Endometrium (tissue), 2 donors: ENCODE measurements around the gene FA2H.

Source experiments
- FAIRE-seq: peaks from 2 replicates; lab custom pipeline; 2012; peaks lifted over from hg19 to GRCh38; lab: Jason Lieb, UNC
- donor health status: control.
- donor health status: control.

Gene FA2H

DNA sequence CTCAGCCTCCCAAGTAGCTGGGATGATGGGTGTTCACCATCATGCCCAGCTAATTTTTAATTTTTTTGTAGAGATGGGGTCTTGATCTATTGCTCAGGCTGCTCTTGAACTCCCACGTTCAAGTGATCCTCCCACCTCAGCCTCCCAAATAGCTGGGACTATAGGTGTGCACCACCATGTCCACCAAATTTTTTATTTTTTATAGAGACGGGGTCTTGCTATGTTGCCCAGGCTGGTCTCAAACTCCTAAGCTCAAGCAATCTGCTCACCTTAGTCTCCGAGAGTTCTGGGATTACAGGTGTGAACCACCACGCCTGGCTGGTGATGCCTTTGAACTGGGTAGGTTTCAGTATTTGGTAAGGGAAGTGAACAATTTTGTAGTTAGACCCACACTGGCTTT lies 30.1 kb downstream of the FA2H start:
- no peak for FAIRE-seq

DNA sequence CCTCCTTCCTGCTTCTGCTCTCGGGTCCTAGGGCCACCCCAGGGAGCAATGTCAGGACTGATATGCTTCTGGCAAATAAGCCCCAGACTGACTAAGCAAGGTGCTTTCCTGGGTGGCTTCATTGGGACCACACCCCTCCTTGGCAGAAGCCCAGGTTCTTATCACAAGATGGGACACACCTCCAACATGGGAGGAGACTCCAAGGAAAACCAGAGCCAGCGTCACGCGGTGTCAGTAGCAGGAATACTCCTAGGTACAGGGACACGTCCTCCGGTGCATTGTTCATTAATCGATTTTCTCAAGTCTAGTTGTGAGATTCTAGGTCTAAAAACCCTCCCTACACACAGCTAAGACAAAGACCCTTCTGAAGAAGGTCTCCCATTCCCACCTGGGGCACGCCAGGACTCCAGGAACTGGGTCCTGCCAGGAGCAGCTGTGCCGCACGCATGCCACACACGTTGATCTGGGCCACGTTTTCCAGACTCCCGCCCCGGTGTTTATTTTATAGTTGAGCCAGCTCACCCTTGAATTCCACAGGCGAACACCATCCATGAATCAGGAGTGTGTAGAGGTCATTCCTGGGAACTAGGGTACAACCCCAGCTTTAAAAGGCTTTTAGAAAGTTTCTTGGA lies 30.8 kb downstream of the FA2H start:
- FAIRE-seq: no peak

DNA sequence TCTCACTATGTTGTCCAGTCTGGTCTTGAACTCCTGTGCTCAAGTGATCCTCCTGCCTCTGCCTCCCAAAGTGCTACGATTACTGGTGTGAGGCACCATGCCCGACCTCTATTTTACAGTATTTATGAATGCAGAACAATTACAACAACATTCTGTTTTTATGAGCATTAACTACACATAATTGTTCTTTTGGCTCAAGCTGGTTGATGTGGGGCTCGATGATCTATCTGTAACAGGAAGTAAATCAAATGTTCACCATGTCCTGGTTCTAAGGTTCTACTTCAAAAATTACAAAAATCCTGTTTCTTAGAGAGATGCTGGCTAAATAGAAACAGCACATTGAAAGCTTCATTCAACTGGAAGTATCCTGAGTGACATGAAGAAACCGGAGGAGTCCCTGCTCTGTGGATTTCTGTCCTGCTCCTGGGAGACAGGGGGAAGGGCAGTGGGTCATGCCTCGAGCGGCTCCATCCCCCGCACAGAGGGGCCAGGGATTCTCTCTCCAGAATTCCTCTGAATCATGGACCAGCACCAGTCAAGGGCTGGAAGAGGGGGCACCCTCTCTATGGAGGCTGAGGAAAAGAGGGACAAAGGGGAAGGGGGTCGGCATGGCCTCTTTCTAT lies 31.5 kb downstream of the FA2H start:
- FAIRE-seq: no peak

DNA sequence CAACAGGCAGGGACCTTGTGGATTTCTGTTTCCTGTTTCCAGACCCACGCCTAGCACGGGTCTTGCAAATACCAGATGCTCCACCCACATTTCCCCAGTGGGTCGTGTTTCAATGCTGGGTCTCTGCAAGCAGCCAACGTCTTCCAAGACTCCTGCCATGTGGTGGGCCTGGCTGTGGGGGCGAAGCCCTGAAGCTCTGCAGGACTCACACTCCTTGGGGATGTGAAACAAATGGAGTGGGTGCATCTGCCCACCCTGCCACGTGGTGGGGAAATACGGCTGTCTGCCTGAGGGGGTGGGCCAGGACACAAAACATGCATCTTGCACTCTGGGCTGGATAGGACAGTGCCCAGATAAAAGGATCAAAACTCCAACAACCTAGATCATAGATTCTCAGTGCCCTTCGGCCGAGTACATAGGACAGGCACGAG lies 32.6 kb downstream of the FA2H start:
- no peak for FAIRE-seq

DNA sequence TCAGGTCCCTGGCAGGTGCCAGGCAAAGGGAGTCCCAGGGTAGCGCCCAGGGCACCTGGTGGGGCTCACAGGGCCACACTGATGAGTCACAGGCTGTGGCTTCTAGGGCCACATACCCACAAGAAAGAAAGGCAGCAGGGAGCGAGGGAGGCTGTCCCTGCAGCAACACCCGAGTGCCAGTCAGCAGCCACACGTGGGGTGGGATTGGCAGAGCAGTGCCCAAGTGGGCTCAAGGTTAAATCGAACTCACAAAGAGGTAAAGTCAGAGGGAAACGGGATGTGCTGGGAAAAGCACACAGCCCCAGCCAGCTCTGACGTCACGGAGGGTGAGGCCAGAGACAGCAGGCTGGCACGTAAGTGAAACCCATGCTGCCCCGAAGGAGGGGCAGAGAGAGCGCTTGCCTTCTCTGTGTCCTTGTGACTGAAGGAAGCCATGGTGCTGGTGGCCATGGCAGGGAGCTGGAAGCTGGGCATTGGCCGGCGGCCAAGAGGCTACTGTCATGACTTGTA lies 33.8 kb downstream of the FA2H start:
- FAIRE-seq: no peak

DNA sequence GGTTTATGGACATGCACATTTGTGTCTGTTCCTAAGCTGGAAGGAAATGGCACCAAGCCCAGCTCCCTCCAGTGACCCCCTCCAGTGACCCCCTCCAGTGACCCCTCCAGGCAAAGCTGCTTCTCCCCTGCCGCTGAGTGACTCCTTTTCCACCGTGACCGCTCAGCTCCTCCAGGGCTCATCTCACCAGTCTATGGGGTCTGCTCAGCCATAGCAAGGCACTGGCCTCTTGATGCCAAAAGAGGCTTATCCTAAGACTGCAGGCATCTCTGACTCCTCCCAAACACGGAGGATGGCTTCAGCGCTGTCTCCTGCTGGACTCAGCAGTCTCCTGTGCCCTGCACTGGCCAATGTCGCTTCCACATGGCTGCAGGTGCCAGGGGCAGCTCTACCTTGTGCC lies 35.3 kb downstream of the FA2H start:
- FAIRE-seq: no peak

DNA sequence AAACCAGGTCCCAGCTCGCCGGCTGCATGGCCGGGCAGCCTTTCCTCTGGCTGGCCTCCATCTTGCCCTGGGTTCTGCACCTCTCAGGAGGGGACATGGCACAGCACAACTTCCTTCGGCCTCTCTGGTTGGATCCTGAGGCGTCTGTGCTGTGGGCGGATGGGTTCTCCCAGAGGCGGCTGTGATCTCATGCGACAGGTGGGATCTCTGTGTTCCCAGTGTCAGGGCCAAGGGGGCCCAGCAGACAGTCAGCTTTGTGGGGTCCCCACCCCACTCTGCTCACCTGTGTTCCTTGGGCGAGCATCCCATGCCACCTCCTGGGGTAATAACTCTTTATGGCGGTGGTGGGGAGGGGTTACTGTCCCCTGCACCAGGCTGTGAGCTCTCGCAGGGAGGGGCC lies 35.8 kb downstream of the FA2H start:
- FAIRE-seq: no peak

DNA sequence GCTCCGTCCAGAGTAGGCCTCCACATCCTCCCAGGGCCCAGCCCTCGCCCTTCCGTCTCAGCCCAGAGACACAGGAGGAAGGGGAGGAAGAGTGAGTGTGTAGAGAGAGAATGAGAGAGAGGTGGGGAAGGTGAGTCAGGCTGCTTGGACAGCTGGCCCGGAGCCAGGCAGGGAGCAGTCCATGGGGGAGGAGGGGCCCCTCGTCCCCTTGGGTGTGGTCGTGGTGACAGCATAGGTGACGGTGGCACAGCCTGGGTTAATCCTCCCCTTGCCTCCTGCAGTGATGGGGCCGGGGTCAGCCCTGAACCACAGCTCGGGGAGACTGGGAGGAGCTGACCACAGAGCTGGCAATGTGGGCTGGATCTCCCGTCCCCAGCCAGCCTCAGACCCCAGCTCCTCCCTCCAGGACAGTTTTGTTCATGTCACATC lies 36.5 kb downstream of the FA2H start:
- FAIRE-seq: no peak

DNA sequence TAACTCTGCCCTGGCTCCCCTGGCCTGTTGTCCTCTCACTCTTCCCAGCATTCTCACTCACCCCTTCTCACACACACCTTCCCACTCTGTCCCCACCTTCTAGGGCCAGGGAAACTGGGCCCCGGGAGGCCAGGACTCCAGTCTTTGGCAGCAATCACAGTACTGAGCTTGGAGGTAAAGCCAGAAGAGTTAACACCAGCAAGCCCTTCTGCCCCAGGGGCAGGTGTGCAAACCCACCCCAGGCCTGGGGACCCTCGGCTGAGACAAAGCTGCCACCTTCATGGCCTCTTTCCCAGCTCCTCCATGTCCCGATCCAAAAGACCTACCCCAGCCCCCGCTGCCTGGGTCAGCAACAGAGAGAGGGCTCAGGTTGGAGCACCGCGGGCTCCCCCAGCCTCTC lies 37.1 kb downstream of the FA2H start:
- no peak for FAIRE-seq

DNA sequence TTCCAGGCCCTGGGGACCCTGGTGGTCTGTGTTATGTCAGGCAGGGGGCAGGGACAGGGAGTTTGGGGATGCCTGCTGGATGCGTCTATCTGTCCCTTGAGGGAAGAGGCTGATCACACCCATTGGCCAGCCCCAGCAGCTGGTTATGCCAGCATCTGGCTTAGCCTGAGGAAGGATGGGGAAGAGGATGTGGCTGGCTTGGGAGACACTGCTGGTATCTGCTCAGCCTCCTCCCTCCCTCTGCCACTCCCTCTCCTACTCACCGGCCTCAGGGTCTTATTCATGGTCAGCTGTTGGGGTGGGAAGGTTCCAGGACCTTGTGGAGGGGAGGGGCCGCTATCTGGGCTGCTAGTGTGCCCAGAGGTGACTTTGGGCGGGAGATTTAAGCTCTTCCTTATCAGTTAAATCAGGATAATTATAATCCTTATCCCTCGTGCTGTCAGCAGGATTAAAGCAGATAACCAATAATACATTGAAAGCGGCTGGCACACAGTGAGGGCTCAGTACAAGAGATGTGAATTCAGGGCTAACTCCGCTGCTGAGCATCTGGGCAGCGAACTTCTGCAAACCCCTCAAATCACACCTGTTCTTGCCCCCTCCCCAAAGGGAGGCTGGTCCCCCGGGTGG lies 38.0 kb downstream of the FA2H start:
- FAIRE-seq: no peak

DNA sequence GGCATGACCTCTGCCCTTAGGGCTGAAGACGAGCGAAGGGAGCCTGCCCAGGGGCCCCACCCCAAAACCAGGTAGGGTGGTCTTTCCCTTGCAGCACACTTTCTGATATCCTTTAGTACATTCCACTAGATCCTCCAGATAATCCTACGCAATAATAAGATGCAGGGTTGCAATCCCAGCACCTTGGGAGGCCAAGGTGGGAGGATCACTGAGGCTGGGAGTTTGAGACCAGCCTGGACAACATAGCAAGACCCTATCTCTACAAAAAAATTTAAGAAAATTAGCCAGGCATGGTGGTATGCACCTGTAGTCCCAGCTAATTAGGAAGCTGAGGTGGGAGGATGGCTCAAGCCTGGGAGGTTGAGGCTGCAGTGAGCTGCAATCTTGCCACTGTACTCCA lies 39.1 kb downstream of the FA2H start:
- FAIRE-seq: no peak

DNA sequence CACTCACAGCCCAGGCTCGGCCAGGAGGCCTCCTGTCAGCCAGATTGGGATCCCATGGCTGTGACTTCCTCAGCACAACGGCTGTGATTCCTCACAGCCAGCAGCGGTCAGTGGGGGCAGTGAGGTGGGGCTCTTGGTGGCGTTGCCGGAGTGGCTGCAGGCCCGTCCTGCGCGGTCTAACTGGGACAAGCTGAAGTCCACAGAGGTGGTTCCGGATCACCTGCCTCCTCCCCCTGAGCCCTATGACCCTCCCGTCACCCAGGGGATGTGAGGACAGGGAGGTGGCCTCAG lies 39.5 kb downstream of the FA2H start:
- FAIRE-seq: no peak

DNA sequence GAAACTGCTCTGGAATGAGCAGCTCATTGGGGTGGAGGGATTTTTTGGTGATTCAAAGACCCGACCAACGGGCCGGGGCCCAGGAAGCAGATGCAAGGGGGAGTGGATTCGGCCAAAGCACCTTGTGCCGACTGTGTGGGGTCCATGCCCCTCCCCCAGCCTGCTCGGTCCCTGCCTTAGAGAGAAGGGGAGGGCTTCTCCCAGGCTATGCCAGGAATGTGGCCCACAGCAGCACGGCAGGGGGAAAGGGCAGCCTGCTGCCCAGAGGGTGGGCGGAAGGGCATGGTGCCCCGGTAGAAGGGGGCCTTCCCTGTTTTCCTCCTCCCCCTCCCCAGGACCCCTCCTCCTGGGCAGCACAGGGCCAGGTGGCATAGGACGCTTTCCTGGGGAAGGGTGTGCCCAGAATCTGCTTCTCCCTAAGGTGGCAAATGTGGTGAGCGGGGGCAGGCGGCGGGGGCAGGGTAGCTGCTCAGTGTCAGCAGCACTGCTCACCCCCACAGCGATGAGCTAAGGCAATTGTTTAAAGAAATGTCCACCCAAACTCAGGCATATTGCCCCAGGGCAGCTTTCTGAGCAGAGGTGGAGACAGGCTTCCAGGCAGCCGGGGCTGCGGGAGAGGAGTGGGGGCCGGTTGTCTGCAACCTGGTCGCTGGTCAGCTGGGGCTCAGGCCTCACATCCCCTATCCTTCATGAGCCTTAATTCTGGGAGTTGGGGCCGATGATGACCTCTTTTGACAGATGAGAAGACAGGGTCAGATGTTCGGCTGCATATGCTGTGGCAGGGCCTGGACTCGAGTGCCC lies 40.1 kb downstream of the FA2H start:
- FAIRE-seq: no peak

DNA sequence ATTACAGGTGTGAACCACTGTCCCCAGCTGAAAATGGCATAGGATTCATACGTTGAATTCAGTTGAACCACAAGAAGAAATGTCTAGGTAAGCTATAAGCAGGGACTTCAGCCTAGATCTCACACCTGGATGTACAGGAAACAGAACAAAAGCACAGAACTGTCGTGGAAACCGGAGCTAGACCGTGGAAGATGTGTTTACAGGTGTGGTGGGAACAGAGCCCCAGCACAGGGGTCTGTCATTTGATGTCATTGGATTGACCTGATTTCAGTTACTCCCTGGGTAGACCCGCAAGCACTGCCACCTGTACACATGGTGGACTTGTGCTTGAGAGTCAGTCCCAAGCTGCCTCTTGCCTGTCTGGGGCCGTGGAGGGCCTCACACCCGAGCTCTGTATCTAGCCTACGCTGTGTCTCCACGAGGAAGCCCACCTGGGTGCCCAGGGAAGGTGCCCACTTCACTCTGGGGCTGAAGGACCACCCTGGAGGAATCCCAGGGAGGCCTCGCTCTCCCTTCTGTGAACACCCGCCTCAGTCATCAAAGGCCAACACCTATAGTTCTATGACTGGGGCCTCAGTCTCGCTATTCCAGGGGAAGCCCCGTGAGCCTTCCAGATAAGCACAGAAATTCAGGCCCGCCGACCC lies 41.8 kb downstream of the FA2H start:
- no peak for FAIRE-seq

DNA sequence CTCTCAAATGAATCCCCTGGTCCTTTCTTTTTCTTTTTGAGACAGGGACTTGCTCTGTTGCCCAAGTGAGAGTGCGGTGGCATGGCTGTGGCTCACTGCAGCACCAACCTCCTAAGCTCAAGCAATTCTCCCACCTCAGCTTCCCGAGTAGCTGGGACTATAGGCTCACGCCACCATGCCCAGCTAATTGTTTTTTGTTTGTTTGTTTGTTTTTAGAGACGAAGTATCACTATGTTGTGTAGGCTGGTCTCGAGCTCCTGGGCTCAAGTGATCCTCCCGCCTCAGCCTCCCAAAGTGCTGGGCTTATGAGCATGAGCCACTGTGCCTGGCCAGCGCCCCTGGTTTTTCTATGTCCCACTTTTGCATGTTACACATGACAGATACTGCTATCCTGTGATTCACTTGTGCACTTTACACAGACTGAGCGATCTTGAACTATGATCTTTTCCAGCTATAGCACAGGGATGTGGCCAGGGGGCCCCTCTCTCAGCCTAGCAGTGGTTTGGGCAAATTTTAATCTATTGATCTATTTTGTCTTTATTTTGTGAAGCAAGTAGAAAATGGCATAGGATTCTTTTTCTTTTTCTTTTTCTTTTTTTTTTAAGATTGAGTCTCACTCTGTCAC lies 42.7 kb downstream of the FA2H start:
- no peak for FAIRE-seq

DNA sequence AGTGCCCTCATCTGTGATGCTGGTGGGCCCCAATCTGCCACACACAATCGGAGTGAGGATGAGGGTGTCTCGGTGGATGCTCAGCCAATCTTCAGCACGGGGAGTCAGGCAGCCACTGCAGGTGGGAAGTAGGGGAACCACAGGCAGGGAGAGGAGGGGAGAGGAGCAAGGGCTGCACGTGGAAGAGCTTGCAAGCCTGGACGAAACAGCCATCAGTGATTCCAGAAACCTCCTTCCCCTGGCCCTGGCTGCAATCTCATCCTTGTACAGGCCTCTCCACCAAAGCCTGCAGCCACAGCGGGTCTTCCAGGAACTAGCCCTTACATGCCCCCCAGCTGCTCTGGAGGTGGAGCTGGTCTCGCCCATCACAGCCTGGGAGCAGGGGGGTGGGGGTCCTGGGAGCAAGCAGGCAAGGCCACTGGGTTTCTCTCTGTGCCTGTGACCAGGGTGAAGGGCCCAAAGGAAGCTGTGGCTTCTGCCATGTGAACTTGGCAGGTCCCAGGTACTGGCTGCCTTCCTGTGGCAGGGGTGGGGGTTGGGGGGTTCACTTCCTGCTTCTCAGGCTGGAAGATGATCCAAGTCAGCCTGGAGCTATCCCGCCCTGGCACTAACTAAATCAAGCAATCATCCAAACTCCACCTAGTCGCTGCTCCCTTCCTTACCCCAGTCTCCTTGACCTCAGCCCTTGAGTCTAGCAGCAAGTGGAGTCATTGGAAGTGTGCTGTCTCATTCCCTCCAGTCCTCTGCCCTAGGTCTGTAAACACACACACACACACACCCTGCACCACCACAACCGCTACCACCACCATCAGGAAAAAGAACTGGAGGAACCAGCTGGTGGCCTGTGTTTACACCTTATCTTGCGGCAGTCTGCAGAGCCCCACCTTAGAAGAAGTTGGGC lies 44.6 kb downstream of the FA2H start:
- FAIRE-seq: no peak

DNA sequence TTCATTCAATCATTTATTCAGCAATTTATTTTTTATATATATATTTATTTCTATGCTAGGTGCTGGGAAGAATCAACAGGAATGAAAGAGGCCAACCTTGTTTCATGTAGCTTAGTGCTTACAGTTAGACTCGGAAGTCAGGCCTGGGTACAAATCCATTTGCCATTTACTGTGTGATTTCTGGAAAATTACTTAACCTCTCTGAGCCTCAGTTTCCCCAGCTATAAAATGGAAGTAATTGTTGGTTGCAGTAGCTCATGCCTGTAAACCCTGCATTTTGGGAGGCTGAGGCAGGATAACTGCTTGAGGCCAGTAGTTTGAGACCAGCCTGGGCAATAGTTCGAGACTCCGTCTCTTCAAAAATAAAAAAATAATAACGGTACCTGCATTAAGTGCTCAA lies 46.7 kb downstream of the FA2H start:
- FAIRE-seq: no peak

DNA sequence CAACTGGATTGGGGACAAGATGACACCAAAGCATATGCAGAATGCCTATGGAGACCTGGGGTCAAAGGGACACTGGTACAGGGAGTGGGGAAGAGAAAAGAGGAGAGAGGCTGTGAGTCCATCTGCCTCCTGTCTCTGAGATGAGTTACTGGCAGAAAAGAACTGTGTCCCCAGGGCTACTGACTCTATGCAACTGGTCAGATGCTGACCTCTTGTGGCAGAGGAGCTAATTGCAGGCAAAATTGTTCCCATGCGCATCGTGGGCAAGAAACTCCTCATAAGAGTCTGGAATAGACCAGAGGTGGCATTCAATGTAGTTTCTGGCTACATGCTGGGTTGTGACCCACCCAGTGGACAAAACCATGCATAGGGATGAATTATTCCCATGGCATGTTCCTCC lies 47.9 kb downstream of the FA2H start:
- FAIRE-seq: no peak

DNA sequence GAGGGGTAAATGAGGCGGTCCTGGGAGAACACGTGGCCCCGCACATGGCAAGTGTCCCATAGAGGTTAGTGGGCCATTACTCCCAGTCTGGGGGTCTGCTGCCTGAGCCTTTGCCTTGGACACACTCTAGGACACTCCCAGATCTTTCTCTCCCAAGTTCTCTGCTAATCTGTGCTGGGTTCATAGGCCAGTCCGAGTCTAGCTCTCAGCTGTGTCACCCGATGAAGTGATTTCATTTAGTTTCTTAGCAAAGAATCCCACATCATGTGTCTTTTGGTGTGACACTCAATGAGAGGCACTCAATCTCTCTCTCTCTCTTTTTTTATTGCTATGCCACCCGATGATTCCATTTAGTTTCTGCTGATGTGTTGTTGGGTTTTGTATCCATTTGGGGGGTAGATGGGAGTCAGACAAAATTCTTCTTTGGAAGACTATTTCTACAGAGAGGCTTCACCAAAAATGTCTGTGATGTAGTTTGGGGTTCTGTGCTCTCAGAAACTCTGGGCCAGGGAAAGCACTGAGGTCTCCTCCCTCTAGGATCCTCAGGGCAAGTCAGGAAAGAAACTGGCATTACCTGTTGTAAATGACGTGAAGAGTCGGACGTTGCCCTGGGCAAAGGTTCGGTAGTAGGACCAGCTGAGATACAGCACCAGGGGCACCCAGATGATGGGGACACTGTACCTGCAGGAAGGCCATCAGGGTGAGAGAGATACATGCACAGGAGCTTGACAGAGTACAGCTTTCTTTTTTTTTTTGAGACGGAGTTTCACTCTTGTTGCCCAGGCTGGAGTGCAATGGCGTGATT lies 48.8 kb downstream of the FA2H start:
- FAIRE-seq: no peak
